Spleen (tissue), 11 donors: Measurements from ENCODE around the gene FHIT. TPM values are rescaled to one million over a fixed set of nuclear protein-coding genes. Genes with fewer than 3 reads are reported as not detected.

Experiments used
- DNase-seq: peaks from one replicate; pipeline ENCODE4 v3.0.0-alpha.2; 2020
- H3K27ac ChIP-seq, 8 donors: fragments of 200-600 bp; sonication (generic) in 7 of 8; 1 replicate in 4 of 8; 2 replicates in 4 of 8; pipeline versions ENCODE4 v1.5.0 to v1.8.0; 2016 to 2021; ENCODE audit warnings: inconsistent platforms in 4 of 8, mild to moderate bottlenecking in 4 of 8, moderate library complexity in 1 of 8
- H3K27me3 ChIP-seq, 7 donors: fragments of 200-600 bp; sonication (generic) in 6 of 7; replicated peaks in 1 of 7; 1 replicate in 4 of 7; 2 replicates in 3 of 7; pipeline versions ENCODE4 v1.5.0 to v1.8.0; 2016 to 2021; ENCODE audit warnings: inconsistent platforms in 3 of 7, mild to moderate bottlenecking in 1 of 7
- H3K36me3 ChIP-seq, 6 donors: fragments of 200-600 bp; sonication (generic) in 5 of 6; 1 replicate in 4 of 6; 2 replicates in 2 of 6; pipeline versions ENCODE4 v1.5.0 to v1.8.0; 2016 to 2021; ENCODE audit warnings: inconsistent platforms in 2 of 6
- H3K4me1 ChIP-seq, 6 donors: fragments of 200-600 bp; sonication (generic) in 5 of 6; 1 replicate in 3 of 6; 2 replicates in 3 of 6; pipeline versions ENCODE4 v1.5.0 to v1.8.0; 2016 to 2021; ENCODE audit warnings: inconsistent platforms in 3 of 6
- H3K4me3 ChIP-seq, 8 donors: fragments of 200-600 bp; sonication (generic) in 7 of 8; 1 replicate in 4 of 8; 2 replicates in 4 of 8; pipeline versions ENCODE4 v1.5.0 to v1.8.0; 2016 to 2021; ENCODE audit warnings: inconsistent platforms in 4 of 8, mild to moderate bottlenecking in 4 of 8, moderate library complexity in 2 of 8
- H3K9me3 ChIP-seq, 8 donors: fragments of 200-600 bp; sonication (generic) in 7 of 8; 1 replicate in 4 of 8; 2 replicates in 4 of 8; pipeline versions ENCODE4 v1.5.0 to v1.8.0; 2016 to 2021; ENCODE audit warnings: inconsistent platforms in 4 of 8
- CTCF ChIP-seq, 11 experiments: fragments of 200-600 bp in 7 of 11; fragments of 450-650 bp in 4 of 11; sonication (generic) in 4 of 11; IDR thresholded peaks in 8 of 11; conservative IDR thresholded peaks in 3 of 11; 1 replicate in 7 of 11; 2 replicates in 4 of 11; pipeline versions ENCODE4 v1.4.0 to v1.8.0; 2016 to 2021; ENCODE audit warnings: antibody characterized with exemption in 11 of 11, inconsistent platforms in 4 of 11, mild to moderate bottlenecking in 1 of 11
- POLR2A ChIP-seq, 3 donors: fragments of 450-650 bp; IDR thresholded peaks; one replicate each; pipeline ENCODE4 v1.5.1; 2017; ENCODE audit warnings: antibody characterized with exemption in 3 of 3, mild to moderate bottlenecking in 1 of 3
- POLR2AphosphoS5 ChIP-seq, 3 donors: sonication (generic); formaldehyde crosslinking; IDR thresholded peaks; one replicate each; pipeline ENCODE4 v1.5.1; 2017; ENCODE audit warnings: antibody characterized with exemption in 3 of 3
- WGBS, 5 donors: extraction: QIAGEN DNeasy Blood & Tissue Kit in 3 of 5; methylation state at CpG; one replicate each; pipeline versions ENCODE4 v1.1.5 to v1.1.7; 2013 to 2018; 5-methylcytosine and 5-hydroxymethylcytosine counted together
- intact Hi-C: fragments of 100-400 bp; cut with DNase I; formaldehyde crosslinking; loops from one replicate; pipeline ENCODE4 v1.15.0; 2023; ENCODE audit warnings: low total_unique reads
- polyA plus RNA-seq, 3 donors: library from polyadenylated mRNA; stranded (reverse); fragments of 200-250 nt; gene quantifications; one replicate each; pipeline ENCODE4 v1.2.1, GENCODE V29; 2013
- total RNA-seq, 7 donors: library from RNA; depleted of rRNA in 3 of 7; stranded (reverse); fragments of >200 nt in 3 of 7; fragmentation: NEBNext Ultra II Directional in 4 of 7; extraction: Animal tissue kit (Norgen Biotek cat#: 25700) in 4 of 7; gene quantifications; one replicate each; pipeline versions ENCODE4 v1.1.0 to v1.2.1, GENCODE V29; 2016 to 2021
- donor health status: healthy with polysubstance abuse.
- donor health status: DM: no; HTN: no; CAD: no; lungs with moderate emphysema.
- donor health status: DM: no; HTN: no; CAD: no.
- donor health status: Bipolar disorder and iron deficiency.
- donor health status: healthy.
- donor health status: DM: no; HTN: no; CAD: no.
- donor health status: DM: yes; HTN: yes; CAD: no.

FHIT gene
- total and polyA plus RNA-seq, 10 donors = 4.1 to 23.1 (median 12.2) TPM

DNA sequence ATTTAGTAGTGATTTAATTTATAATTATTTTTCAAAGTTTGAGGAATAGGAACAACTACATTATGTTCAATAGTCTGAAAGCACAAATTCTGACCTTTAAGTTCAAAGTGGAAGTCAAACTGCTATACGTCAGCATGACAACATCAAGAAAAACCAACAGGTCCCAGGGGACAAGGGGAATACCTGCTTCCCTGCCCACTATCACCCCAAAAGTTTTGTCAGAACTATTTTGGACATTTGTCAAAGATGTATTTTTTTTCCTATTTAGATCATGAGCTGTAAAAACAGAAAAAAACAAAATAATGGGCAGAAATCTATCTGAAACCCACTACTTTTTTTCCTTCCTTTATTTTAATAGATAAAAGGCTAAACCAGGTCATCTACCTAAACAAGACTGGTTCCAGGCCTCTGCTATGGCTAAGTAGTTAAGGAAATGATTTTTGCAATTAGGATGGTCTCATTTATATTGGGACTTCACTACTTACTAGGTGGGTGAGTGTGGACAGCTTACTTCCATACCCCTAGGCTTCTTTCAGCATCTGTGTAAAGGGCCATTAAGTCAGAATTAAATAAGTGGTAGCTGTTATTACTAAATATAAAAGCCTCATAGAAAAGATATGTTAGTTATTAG is 746.3 kb downstream of the FHIT start:
- intact Hi-C loops = loop anchor here (1.0 kb wide), 1 partner anchor 23 kb away; no protein-coding TSS in a partner anchor
- Histone ChIP-seq H3K36me3 (no peaks in the 10 kb centered on the region), H3K4me1 (no peaks in the 10 kb centered on the region), H3K27ac (no peak overlapping the region), H3K9me3 (peaks cover 0 to 8% (median 0%) of the 10 kb centered on the region in 8 donors), H3K27me3 (no peaks in the 10 kb centered on the region), H3K4me3 (no peak overlapping the region)
- no peak for TF ChIP-seq CTCF (IDR thresholded peaks at IDR 0.05 in 8 of 11, conservative IDR thresholded peaks at IDR 0.05 in 3 of 11)
- TF ChIP-seq POLR2A (IDR thresholded peaks at IDR 0.05) = no peak
- TF ChIP-seq POLR2AphosphoS5 (IDR thresholded peaks at IDR 0.05) = no peak
- DNase-seq = no peak
- 62 to 85% (median 66%) methylated on average over 1 of the region's 1 CpG for WGBS, 5 donors

GRCh38 chr3:60501314-60501713 is 749.9 kb downstream of the FHIT start:
- no peak for DNase-seq
- 86 to 96% (median 95%) methylated on average over 6 of the region's 6 CpGs for WGBS, 5 donors
- no peak overlapping the region for H3K4me3 ChIP-seq
- no peak overlapping the region for H3K27ac ChIP-seq
- TF ChIP-seq POLR2A (IDR thresholded peaks at IDR 0.05) (no peak), POLR2AphosphoS5 (IDR thresholded peaks at IDR 0.05) (no peak), CTCF (IDR thresholded peaks at IDR 0.05 in 8 of 11, conservative IDR thresholded peaks at IDR 0.05 in 3 of 11) (no peak)
- no peaks in the 10 kb centered on the region for H3K4me1 ChIP-seq
- intact Hi-C loops = no loop called here
- H3K36me3 ChIP-seq = no peaks in the 10 kb centered on the region
- no peaks in the 10 kb centered on the region for H3K9me3 ChIP-seq
- H3K27me3 ChIP-seq = no peaks in the 10 kb centered on the region

GRCh38 chr3:60497902-60498301 is 753.4 kb downstream of the FHIT start:
- 70 to 89% (median 85%) methylated on average over 1 of the region's 1 CpG for WGBS, 5 donors
- Histone ChIP-seq H3K9me3 (no peaks in the 10 kb centered on the region), H3K36me3 (no peaks in the 10 kb centered on the region), H3K27me3 (no peaks in the 10 kb centered on the region), H3K4me1 (no peaks in the 10 kb centered on the region), H3K27ac (no peak overlapping the region), H3K4me3 (no peak overlapping the region)
- TF ChIP-seq POLR2A (IDR thresholded peaks at IDR 0.05) = no peak
- no peak for TF ChIP-seq POLR2AphosphoS5 (IDR thresholded peaks at IDR 0.05)
- no peak for TF ChIP-seq CTCF (IDR thresholded peaks at IDR 0.05 in 8 of 11, conservative IDR thresholded peaks at IDR 0.05 in 3 of 11)
- DNase-seq = no peak
- intact Hi-C loops = no loop called here

GRCh38 chr3:60490992-60491391 is 760.3 kb downstream of the FHIT start:
- no peaks in the 10 kb centered on the region for H3K4me1 ChIP-seq
- no peak overlapping the region for H3K4me3 ChIP-seq
- no peaks in the 10 kb centered on the region for H3K27me3 ChIP-seq
- intact Hi-C loops = no loop called here
- no peaks in the 10 kb centered on the region for H3K36me3 ChIP-seq
- no peak for DNase-seq
- TF ChIP-seq POLR2A (IDR thresholded peaks at IDR 0.05) (no peak), POLR2AphosphoS5 (IDR thresholded peaks at IDR 0.05) (no peak), CTCF (IDR thresholded peaks at IDR 0.05 in 8 of 11, conservative IDR thresholded peaks at IDR 0.05 in 3 of 11) (no peak)
- 71 to 93% (median 85%) methylated on average over 2 of the region's 2 CpGs for WGBS, 5 donors
- H3K27ac ChIP-seq = no peak overlapping the region
- no peaks in the 10 kb centered on the region for H3K9me3 ChIP-seq
